Caco-2 (cell line): Measurements from ENCODE around the gene GBE1. TPM values are rescaled to one million over a fixed set of nuclear protein-coding genes. Genes with fewer than 3 reads are reported as not detected.

ENCODE experiments used
- BruUV-seq: library from RNA; stranded (reverse); fragments of 400-500 nt; replicated peaks from 2 replicates; lab custom pipeline; 2021; lab: Mats Ljungman, UMichigan
- CTCF ChIA-PET: fragments of 300-600 bp; sonication (Branson Sonifier 250); formaldehyde crosslinking; loops from one replicate; lab custom pipeline; 2022; ENCODE audit warnings: antibody characterized with exemption; lab: Charles Lee
- POLR2A ChIA-PET: fragments of 300-600 bp; sonication (Branson Sonifier 250); formaldehyde crosslinking; loops from one replicate; lab custom pipeline; 2022; ENCODE audit warnings: antibody characterized with exemption; lab: Charles Lee
- DNase-seq, 2 experiments: peaks; one replicate each; pipeline versions ENCODE4 v3.0.0 to v3.0.0-alpha.2; 2020 to 2022
- H3K27me3 ChIP-seq: replicated peaks from 2 replicates; pipeline ENCODE4 v1.6.0; 2011; ENCODE audit warnings: low read length; ENCODE audit not compliant: control insufficient read depth, insufficient read depth
- H3K36me3 ChIP-seq: 2 replicates; pipeline ENCODE4 v1.5.1; 2011; ENCODE audit warnings: low read length; ENCODE audit not compliant: control insufficient read depth, insufficient read depth
- H3K4me1 ChIP-seq: fragments of 250-450 bp; sonication (Bioruptor Pico); 2 replicates; pipeline ENCODE4 v1.5.1; 2020; ENCODE audit warnings: mild to moderate bottlenecking
- H3K4me3 ChIP-seq: 2 replicates; pipeline ENCODE4 v1.5.1; 2011; ENCODE audit warnings: low read depth, mild to moderate bottlenecking, control low read depth, low read length
- H3K9me3 ChIP-seq: fragments of 250-450 bp; sonication (Bioruptor Pico); 2 replicates; pipeline ENCODE4 v1.5.1; 2020; ENCODE audit warnings: mild to moderate bottlenecking, moderate library complexity
- H3K27ac Mint-ChIP-seq: one replicate; pipeline ENCODE4 v1.8.0; 2022; ENCODE audit warnings: mixed read lengths; ENCODE audit not compliant: unreplicated experiment
- H3K27me3 Mint-ChIP-seq: one replicate; pipeline ENCODE4 v1.8.0; 2022; ENCODE audit warnings: mixed read lengths; ENCODE audit not compliant: insufficient read depth, unreplicated experiment
- H3K36me3 Mint-ChIP-seq: one replicate; pipeline ENCODE4 v1.8.0; 2022; ENCODE audit warnings: mild to moderate bottlenecking, mixed read lengths; ENCODE audit not compliant: insufficient read depth, unreplicated experiment
- H3K4me1 Mint-ChIP-seq: one replicate; pipeline ENCODE4 v1.8.0; 2022; ENCODE audit warnings: low read depth, mixed read lengths; ENCODE audit not compliant: unreplicated experiment
- H3K4me3 Mint-ChIP-seq: one replicate; pipeline ENCODE4 v1.8.0; 2022; ENCODE audit warnings: mild to moderate bottlenecking, moderate library complexity, mixed read lengths; ENCODE audit not compliant: unreplicated experiment
- H3K9me3 Mint-ChIP-seq: one replicate; pipeline ENCODE4 v1.8.0; 2022; ENCODE audit warnings: mixed read lengths; ENCODE audit not compliant: unreplicated experiment
- intact Hi-C: fragments of 100-400 bp; cut with micrococcal nuclease; formaldehyde crosslinking; loops from one replicate; pipeline ENCODE4 v1.10.0; 2022; ENCODE audit not compliant: unreplicated experiment
- total RNA-seq: library from RNA; stranded (reverse); gene quantifications from 2 replicates; pipeline ENCODE4 v1.2.3, GENCODE V29; 2022
- TF ChIP-seq, protein P1 (sequence below), 2 experiments: fragments of 200-600 bp in 1 of 2; IDR thresholded peaks; 1 replicate in 1 of 2; 2 replicates in 1 of 2; pipeline versions ENCODE4 v1.5.1 to v1.8.0; 2011 to 2022; ENCODE audit warnings: antibody characterized with exemption in 1 of 2, control low read depth in 1 of 2, inconsistent platforms in 1 of 2, low read depth in 1 of 2, low read length in 1 of 2, mild to moderate bottlenecking in 1 of 2, moderate library complexity in 1 of 2; ENCODE audit not compliant: insufficient read depth in 1 of 2, severe bottlenecking in 1 of 2, unreplicated experiment in 1 of 2

Gene GBE1
- total RNA-seq, 1 experiment from 2014 or later, result 8.2 TPM

GRCh38 chr3:81740731-81741130, 20.7 kb downstream of the GBE1 start:
- no TSS peak for BruUV-seq
- intact Hi-C loops, result no loop called here
- peaks cover 19% of the 10 kb centered on the region; the same call in 1 of the 2 replicates for H3K4me1 ChIP-seq
- no peaks in the 10 kb centered on the region for H3K27me3 ChIP-seq
- H3K4me3 ChIP-seq, result no peak overlapping the region
- Mint-ChIP-seq H3K9me3 (no peaks in the 10 kb centered on the region), H3K4me3 (no peak overlapping the region), H3K27ac (no peak overlapping the region), H3K27me3 (no peaks in the 10 kb centered on the region), H3K36me3 (no peaks in the 10 kb centered on the region), H3K4me1 (peaks cover 17% of the 10 kb centered on the region)
- TF ChIP-seq, protein P1, sequence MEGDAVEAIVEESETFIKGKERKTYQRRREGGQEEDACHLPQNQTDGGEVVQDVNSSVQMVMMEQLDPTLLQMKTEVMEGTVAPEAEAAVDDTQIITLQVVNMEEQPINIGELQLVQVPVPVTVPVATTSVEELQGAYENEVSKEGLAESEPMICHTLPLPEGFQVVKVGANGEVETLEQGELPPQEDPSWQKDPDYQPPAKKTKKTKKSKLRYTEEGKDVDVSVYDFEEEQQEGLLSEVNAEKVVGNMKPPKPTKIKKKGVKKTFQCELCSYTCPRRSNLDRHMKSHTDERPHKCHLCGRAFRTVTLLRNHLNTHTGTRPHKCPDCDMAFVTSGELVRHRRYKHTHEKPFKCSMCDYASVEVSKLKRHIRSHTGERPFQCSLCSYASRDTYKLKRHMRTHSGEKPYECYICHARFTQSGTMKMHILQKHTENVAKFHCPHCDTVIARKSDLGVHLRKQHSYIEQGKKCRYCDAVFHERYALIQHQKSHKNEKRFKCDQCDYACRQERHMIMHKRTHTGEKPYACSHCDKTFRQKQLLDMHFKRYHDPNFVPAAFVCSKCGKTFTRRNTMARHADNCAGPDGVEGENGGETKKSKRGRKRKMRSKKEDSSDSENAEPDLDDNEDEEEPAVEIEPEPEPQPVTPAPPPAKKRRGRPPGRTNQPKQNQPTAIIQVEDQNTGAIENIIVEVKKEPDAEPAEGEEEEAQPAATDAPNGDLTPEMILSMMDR (IDR thresholded peaks at IDR 0.05; ENCODE audit: insufficient read depth in 1 of 2, low read depth in 1 of 2, low read length in 1 of 2, severe bottlenecking in 1 of 2, unreplicated experiment in 1 of 2), result no peak
- ChIA-PET CTCF (no interaction called here), POLR2A (no interaction called here)
- H3K36me3 ChIP-seq, result no peaks in the 10 kb centered on the region
- DNase-seq, result no peak
- H3K9me3 ChIP-seq, result no peaks in the 10 kb centered on the region

DNA sequence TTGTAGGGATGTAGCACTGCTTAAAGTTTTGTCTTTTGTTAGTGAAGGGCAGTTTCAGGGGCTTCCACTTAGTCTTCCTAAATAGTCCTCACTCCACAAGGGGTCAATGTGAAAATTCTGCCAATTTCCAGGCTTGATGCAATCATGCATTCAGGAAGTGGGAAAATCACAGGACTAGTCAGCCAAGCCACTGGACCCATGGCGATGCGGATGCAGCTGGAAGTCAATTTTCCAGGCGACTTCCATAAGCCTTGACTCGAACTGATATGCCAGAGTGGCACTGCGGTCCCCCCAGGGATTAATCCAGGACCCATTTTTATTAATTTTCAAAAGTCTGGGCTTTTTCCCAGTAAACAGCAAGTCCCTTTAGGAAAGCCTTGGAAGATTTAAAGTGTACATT, 26.1 kb downstream of the GBE1 start:
- no peaks in the 10 kb centered on the region for H3K9me3 ChIP-seq
- H3K4me3 ChIP-seq, result no peak overlapping the region
- Mint-ChIP-seq H3K9me3 (no peaks in the 10 kb centered on the region), H3K27ac (no peak overlapping the region), H3K4me3 (no peak overlapping the region), H3K27me3 (no peaks in the 10 kb centered on the region), H3K4me1 (no peaks in the 10 kb centered on the region), H3K36me3 (no peaks in the 10 kb centered on the region)
- no TSS peak for BruUV-seq
- no peaks in the 10 kb centered on the region for H3K4me1 ChIP-seq
- no peaks in the 10 kb centered on the region for H3K36me3 ChIP-seq
- H3K27me3 ChIP-seq, result no peaks in the 10 kb centered on the region
- CTCF ChIA-PET, result no interaction called here
- intact Hi-C loops, result no loop called here
- POLR2A ChIA-PET, result no interaction called here
- TF ChIP-seq, protein P1 (IDR thresholded peaks at IDR 0.05; ENCODE audit: insufficient read depth in 1 of 2, low read depth in 1 of 2, low read length in 1 of 2, severe bottlenecking in 1 of 2, unreplicated experiment in 1 of 2), result no peak
- no peak for DNase-seq

- DNase-seq, result no peak
- intact Hi-C loops, result no loop called here
- TF ChIP-seq, protein P1 (IDR thresholded peaks at IDR 0.05; ENCODE audit: insufficient read depth in 1 of 2, low read depth in 1 of 2, low read length in 1 of 2, severe bottlenecking in 1 of 2, unreplicated experiment in 1 of 2), result no peak
- Mint-ChIP-seq H3K4me3 (no peak overlapping the region), H3K27ac (no peak overlapping the region), H3K27me3 (no peaks in the 10 kb centered on the region), H3K36me3 (no peaks in the 10 kb centered on the region), H3K9me3 (no peaks in the 10 kb centered on the region), H3K4me1 (no peaks in the 10 kb centered on the region)
- Histone ChIP-seq H3K36me3 (no peaks in the 10 kb centered on the region), H3K4me1 (no peaks in the 10 kb centered on the region), H3K27me3 (no peaks in the 10 kb centered on the region), H3K4me3 (no peak overlapping the region), H3K9me3 (no peaks in the 10 kb centered on the region)
- POLR2A ChIA-PET, result no interaction called here
- BruUV-seq, result no TSS peak
- CTCF ChIA-PET, result interaction anchor here (0.6 kb wide), 1 partner anchor 12 kb away, joined by 3 read pairs; no protein-coding TSS in a partner anchor
Observed at GRCh38 chr3:81734742-81735141, 26.7 kb downstream of the GBE1 start.
